Measurements from ENCODE around the gene SCGB3A1.

Gene SCGB3A1

GRCh38 chr5:180604271-180604670 lies 13.0 kb upstream of the SCGB3A1 start:
- no peak for DNase-seq (ENCODE audit: low spot score)

- no peak for DNase-seq (ENCODE audit: low spot score)
Observed at GRCh38 chr5:180603076-180603594, 11.8 kb upstream of the SCGB3A1 start.

- DNase-seq (ENCODE audit: low spot score): no peak
Observed at GRCh38 chr5:180602481-180603075, 11.3 kb upstream of the SCGB3A1 start.

GRCh38 chr5:180601591-180602480 lies 10.5 kb upstream of the SCGB3A1 start:
- no peak for DNase-seq (ENCODE audit: low spot score)

- no peak for DNase-seq (ENCODE audit: low spot score)
Observed at GRCh38 chr5:180600554-180601041, 9.3 kb upstream of the SCGB3A1 start.

- DNase-seq (ENCODE audit: low spot score): no peak
Observed at GRCh38 chr5:180599981-180600553, 8.8 kb upstream of the SCGB3A1 start.

GRCh38 chr5:180599590-180599914 lies 8.3 kb upstream of the SCGB3A1 start:
- no peak for DNase-seq (ENCODE audit: low spot score)

- DNase-seq (ENCODE audit: low spot score): no peak
Observed at GRCh38 chr5:180598797-180599589, 7.7 kb upstream of the SCGB3A1 start.

GRCh38 chr5:180598316-180598701 lies 7.0 kb upstream of the SCGB3A1 start:
- no peak for DNase-seq (ENCODE audit: low spot score)

GRCh38 chr5:180596668-180597231 lies 5.5 kb upstream of the SCGB3A1 start:
- DNase-seq (ENCODE audit: low spot score): no peak

GRCh38 chr5:180596115-180596667 lies 4.9 kb upstream of the SCGB3A1 start:
- no peak for DNase-seq (ENCODE audit: low spot score)

- DNase-seq (ENCODE audit: low spot score): no peak
Observed at GRCh38 chr5:180595381-180596114, 4.2 kb upstream of the SCGB3A1 start.

- no peak for DNase-seq (ENCODE audit: low spot score)
Observed at GRCh38 chr5:180595046-180595379, 3.7 kb upstream of the SCGB3A1 start.

GRCh38 chr5:180594311-180595045 lies 3.2 kb upstream of the SCGB3A1 start:
- no peak for DNase-seq (ENCODE audit: low spot score)

GRCh38 chr5:180593446-180594206 lies 2.3 kb upstream of the SCGB3A1 start:
- DNase-seq (ENCODE audit: low spot score): no peak

GRCh38 chr5:180592176-180592575 lies 877 bp upstream of the SCGB3A1 start:
- no peak for DNase-seq (ENCODE audit: low spot score)

GRCh38 chr5:180590543-180591310 lies 572 bp downstream of the SCGB3A1 start:
- no peak for DNase-seq (ENCODE audit: low spot score)

- no peak for DNase-seq (ENCODE audit: low spot score)
Observed at GRCh38 chr5:180589771-180590542, 1.3 kb downstream of the SCGB3A1 start.
